ENCODE results near the gene PCDH9.
A peak's percentile ranks its signal among the peaks of the same experiment; 100 is the strongest.

The PCDH9 gene

GRCh38 chr13:67155898-67156722 lies 74.0 kb downstream of the PCDH9 start:
- H3K4me3 ChIP-seq (ENCODE audit: control insufficient read depth, low read depth, low read length), result no peak overlapping the region
- DNase-seq (ENCODE audit: low read depth), result no peak
- TF ChIP-seq CTCF (conservative IDR thresholded peaks at IDR 0.05; ENCODE audit: control insufficient read depth, insufficient read depth, low read depth, low read length), result no peak

GRCh38 chr13:67152085-67152484 lies 78.1 kb downstream of the PCDH9 start:
- DNase-seq (ENCODE audit: low read depth), result no peak
- TF ChIP-seq CTCF (conservative IDR thresholded peaks at IDR 0.05; ENCODE audit: control insufficient read depth, insufficient read depth, low read depth, low read length), result no peak
- H3K4me3 ChIP-seq (ENCODE audit: control insufficient read depth, low read depth, low read length), result no peak overlapping the region

GRCh38 chr13:67151652-67152051 lies 78.5 kb downstream of the PCDH9 start:
- no peak for DNase-seq (ENCODE audit: low read depth)
- TF ChIP-seq CTCF (conservative IDR thresholded peaks at IDR 0.05; ENCODE audit: control insufficient read depth, insufficient read depth, low read depth, low read length), result no peak
- no peak overlapping the region for H3K4me3 ChIP-seq (ENCODE audit: control insufficient read depth, low read depth, low read length)

DNA sequence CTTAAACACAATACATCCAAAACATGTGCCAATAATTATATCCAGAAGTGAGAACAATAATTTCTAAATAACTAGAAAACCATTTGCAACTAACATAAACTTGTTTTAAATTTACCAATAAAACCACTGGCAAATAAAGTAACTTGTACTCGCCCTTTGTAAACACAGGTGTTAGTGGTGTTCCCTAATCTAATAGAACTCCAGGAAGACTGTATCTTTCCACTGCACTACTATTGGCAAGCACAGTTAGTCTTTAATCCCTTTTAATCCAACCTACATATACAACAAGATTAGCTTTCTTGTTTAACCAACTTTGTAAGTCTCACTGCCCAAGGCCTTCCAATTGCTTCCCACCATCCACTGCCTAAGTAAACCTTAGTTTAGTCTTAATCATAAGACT lies 79.5 kb downstream of the PCDH9 start:
- no peak for TF ChIP-seq CTCF (conservative IDR thresholded peaks at IDR 0.05; ENCODE audit: control insufficient read depth, insufficient read depth, low read depth, low read length)

DNA sequence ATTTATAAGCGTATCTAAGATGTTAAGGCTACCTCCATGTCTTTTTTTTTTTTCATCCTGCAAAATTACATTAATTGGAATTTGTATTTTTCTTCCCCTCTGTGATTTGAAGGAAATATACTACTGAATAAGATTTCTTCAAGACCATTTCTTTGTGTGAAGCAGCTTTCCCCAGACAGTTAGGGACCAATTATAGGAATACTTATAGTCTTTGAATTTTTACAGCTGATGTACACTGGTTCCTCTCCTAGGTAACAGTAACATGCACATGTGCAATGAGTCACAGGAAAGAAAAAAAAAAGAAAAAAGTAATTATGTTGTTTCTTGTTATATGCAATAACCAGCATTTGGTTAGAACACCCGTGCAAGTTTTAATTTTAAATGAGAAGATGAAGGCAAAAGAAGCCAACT lies 82.0 kb downstream of the PCDH9 start:
- peak overlapping the region; percentile 27 for H3K4me3 ChIP-seq (ENCODE audit: control insufficient read depth, low read depth, low read length)
- peak; percentile 62 for DNase-seq (ENCODE audit: low read depth)
- TF ChIP-seq CTCF (conservative IDR thresholded peaks at IDR 0.05; ENCODE audit: control insufficient read depth, insufficient read depth, low read depth, low read length), result no peak

More for the DNA sequence above, 79.5 kb downstream of the PCDH9 start:
- H3K4me3 ChIP-seq (ENCODE audit: control insufficient read depth, low read depth, low read length), result no peak overlapping the region
- no peak for DNase-seq (ENCODE audit: low read depth)

- DNase-seq (ENCODE audit: low read depth), result peak; percentile 69
- H3K4me3 ChIP-seq (ENCODE audit: control insufficient read depth, low read depth, low read length), result peak overlapping the region; percentile 27
- no peak for TF ChIP-seq CTCF (conservative IDR thresholded peaks at IDR 0.05; ENCODE audit: control insufficient read depth, insufficient read depth, low read depth, low read length)
These were observed 82.6 kb downstream of the PCDH9 start for GRCh38 chr13:67147342-67148133.
